ENCODE data around the gene PLCZ1.
"Not testable (repeated sequence)": the region's sequence is repeated elsewhere in the genome, so short reads cannot be mapped to it uniquely, and the experiment has no call there.

The PLCZ1 gene

DNA sequence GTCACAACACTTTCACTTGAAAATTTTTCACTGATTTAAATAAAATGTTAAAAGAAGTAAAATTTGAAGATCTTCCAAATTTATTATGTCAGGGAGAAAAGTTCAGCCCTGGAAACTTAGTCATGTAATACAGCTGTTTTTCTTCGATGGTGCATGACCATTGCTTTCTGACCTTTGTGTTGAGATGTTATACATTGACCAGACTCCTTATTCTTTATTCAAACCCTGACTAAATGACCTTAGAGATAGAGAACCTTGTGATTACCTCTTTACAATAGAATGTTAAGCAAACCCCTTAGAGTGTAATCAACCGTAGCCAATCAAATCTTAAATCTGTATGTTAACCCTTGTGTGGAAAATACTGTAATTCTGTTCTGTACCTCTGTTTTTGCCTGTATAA lies 34.5 kb downstream of the PLCZ1 start:
- TF ChIP-seq, protein P1, sequence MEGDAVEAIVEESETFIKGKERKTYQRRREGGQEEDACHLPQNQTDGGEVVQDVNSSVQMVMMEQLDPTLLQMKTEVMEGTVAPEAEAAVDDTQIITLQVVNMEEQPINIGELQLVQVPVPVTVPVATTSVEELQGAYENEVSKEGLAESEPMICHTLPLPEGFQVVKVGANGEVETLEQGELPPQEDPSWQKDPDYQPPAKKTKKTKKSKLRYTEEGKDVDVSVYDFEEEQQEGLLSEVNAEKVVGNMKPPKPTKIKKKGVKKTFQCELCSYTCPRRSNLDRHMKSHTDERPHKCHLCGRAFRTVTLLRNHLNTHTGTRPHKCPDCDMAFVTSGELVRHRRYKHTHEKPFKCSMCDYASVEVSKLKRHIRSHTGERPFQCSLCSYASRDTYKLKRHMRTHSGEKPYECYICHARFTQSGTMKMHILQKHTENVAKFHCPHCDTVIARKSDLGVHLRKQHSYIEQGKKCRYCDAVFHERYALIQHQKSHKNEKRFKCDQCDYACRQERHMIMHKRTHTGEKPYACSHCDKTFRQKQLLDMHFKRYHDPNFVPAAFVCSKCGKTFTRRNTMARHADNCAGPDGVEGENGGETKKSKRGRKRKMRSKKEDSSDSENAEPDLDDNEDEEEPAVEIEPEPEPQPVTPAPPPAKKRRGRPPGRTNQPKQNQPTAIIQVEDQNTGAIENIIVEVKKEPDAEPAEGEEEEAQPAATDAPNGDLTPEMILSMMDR (IDR thresholded peaks at IDR 0.05; ENCODE audit: low read depth, low read length, missing control alignments): no peak
- no peak for DNase-seq (ENCODE audit: extremely low read depth, low read depth)
- H3K4me3 ChIP-seq (replicated peaks; ENCODE audit: low read depth, low read length): no peak overlapping the region

- H3K4me3 ChIP-seq (replicated peaks; ENCODE audit: low read depth, low read length): no peak overlapping the region
- TF ChIP-seq, protein P1 (IDR thresholded peaks at IDR 0.05; ENCODE audit: low read depth, low read length, missing control alignments): no peak
- DNase-seq (ENCODE audit: extremely low read depth, low read depth): no peak
These were observed 37.5 kb downstream of the PLCZ1 start for GRCh38 chr12:18700271-18700670.

DNA sequence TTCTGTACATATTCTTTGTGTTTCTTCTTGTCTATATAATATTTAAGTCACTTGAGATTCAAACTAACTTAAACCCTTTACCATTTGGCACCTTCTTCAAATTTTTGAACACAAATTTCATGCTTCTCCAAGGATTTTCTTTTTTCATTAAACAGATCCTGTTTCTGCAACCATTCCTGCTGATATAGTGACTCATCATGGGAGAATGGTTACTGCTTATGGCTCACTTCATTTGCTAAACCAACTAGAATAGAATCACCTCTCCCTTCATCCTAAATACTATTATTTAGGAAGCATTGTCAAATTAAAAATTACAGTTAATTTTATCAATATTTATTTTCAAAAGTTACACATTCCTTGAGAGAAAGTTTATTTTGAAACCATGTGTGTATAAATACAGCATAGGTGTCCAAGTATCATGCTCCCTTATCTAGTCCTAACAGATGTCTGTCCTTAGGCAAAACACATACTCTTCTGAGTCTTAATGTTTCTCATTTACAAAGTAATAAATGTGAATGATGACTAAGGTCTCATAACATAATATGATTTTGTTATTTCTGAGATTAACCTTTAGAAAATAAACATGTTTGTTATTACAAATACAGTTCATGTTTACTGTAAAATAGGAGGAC lies 40.7 kb downstream of the PLCZ1 start:
- no peak overlapping the region for H3K4me3 ChIP-seq (replicated peaks; ENCODE audit: low read depth, low read length)
- TF ChIP-seq, protein P1 (IDR thresholded peaks at IDR 0.05; ENCODE audit: low read depth, low read length, missing control alignments): no peak
- DNase-seq (ENCODE audit: extremely low read depth, low read depth): no peak

DNA sequence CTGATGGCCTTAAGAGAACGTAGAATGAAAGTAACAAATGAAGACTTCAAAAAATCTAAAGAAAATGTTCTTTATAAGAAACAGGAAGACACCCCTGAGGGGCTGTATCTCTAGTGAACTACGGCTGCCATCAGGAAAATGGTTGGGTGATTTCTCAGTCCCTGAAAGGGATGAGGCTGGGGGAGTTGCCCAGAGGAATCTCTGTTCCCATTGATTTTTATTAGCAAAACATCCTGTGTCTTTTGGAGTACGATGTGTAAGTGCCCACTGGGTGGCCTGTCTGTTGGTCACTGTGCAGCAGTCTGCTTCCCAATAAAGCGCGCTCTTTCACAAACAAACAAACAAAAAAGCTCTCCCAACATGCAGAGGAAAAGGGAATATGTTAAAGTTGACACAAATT lies 43.8 kb downstream of the PLCZ1 start:
- H3K4me3 ChIP-seq (replicated peaks; ENCODE audit: low read depth, low read length); DNase-seq (ENCODE audit: extremely low read depth, low read depth): not testable (repeated sequence)

DNA sequence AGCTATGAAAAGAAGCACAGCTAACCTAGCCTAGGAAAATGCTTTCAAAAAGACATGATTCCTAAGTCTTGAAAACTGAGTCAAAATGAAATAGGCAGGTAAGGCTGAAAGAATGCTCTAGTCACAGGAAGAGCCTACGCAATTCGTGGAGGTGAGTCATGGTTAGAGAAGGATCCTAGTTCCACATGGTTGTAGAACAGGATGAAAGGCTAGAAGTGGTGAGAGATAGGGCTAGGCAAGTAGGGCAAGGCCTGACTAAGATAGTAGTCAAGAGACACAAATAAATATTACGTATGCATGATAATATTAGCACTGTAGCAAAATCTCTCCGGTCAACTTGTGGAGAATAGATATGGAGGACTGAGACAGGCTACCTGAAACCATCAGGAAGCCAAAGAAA lies 47.2 kb downstream of the PLCZ1 start:
- TF ChIP-seq, protein P1 (IDR thresholded peaks at IDR 0.05; ENCODE audit: low read depth, low read length, missing control alignments): no peak
- peak; percentile 44 for DNase-seq (ENCODE audit: extremely low read depth, low read depth)
- H3K4me3 ChIP-seq (replicated peaks; ENCODE audit: low read depth, low read length): no peak overlapping the region

DNA sequence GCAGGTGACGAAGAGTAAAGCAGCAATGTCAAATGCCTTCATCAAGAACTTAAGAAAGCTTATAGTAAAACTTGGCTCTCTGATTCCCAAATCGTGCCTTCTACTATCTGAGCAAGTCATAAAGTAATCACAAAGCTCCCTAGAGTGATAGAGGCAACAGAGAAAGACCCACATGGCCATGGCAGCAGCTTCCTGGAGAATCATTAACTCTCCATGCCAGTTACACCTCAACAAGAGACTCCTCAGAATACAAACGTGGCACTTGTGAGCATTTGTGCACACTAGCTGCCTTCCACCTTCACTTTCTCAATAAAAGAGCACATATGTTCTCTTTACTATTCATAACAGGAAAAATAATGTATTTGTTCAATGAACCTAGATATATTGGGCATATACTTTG lies 48.0 kb downstream of the PLCZ1 start:
- H3K4me3 ChIP-seq (replicated peaks; ENCODE audit: low read depth, low read length): no peak overlapping the region
- DNase-seq (ENCODE audit: extremely low read depth, low read depth): no peak
- TF ChIP-seq, protein P1 (IDR thresholded peaks at IDR 0.05; ENCODE audit: low read depth, low read length, missing control alignments): no peak

DNA sequence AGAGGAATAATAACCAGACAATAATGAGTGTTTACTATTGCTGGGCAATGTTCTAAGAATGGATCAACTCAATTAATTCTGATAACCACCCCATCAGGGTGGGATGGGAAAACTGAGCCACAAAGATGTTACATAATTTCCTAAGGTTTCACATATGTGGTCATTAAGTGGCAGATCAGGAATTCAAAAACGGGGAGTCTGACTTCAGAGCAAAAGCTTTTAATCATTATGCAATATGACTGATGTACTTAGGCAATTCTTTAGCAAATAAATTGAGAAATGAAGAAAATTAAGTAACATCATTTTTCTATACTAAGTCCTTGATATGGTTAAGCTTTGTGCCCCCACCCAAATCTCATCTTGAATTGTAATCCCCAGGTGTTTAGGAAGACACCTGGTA lies 53.4 kb downstream of the PLCZ1 start:
- H3K4me3 ChIP-seq (replicated peaks; ENCODE audit: low read depth, low read length): no peak overlapping the region
- no peak for DNase-seq (ENCODE audit: extremely low read depth, low read depth)
- TF ChIP-seq, protein P1 (IDR thresholded peaks at IDR 0.05; ENCODE audit: low read depth, low read length, missing control alignments): no peak

Measured in HFF-Myc (cell line).